Right lobe of liver (tissue), 6 donors: ENCODE results near the gene IRF2. TPM values are rescaled to one million over a fixed set of nuclear protein-coding genes. Genes with fewer than 3 reads are reported as not detected.

ENCODE experiments used
- ATAC-seq, 4 donors: fragments of 200-7000 bp; cut with Tn5 transposase; one replicate each; pipeline ENCODE4 v1.9.1; 2020; ENCODE audit warnings: mild to moderate bottlenecking in 4 of 4, moderate library complexity in 4 of 4
- DNase-seq, 3 donors: peaks; one replicate each; pipeline ENCODE4 v3.0.0-alpha.2; 2020
- H3K27ac ChIP-seq, 3 donors: fragments of 200-600 bp; one replicate each; pipeline ENCODE4 v1.8.0; 2022
- H3K27me3 ChIP-seq, 2 donors: fragments of 200-600 bp; one replicate each; pipeline ENCODE4 v1.8.0; 2022
- H3K36me3 ChIP-seq, 4 donors: fragments of 200-600 bp; sonication (generic) in 1 of 4; one replicate each; pipeline versions ENCODE4 v1.5.1 to v1.8.0; 2017 to 2022; ENCODE audit warnings: control low read depth in 1 of 4
- H3K4me1 ChIP-seq, 4 donors: fragments of 200-600 bp; sonication (generic) in 1 of 4; one replicate each; pipeline versions ENCODE4 v1.5.1 to v1.8.0; 2017 to 2022; ENCODE audit warnings: control low read depth in 1 of 4
- H3K4me3 ChIP-seq, 3 donors: fragments of 200-600 bp; one replicate each; pipeline ENCODE4 v1.8.0; 2022
- H3K9me3 ChIP-seq, 4 donors: fragments of 200-600 bp; sonication (generic) in 1 of 4; one replicate each; pipeline versions ENCODE4 v1.5.1 to v1.8.0; 2017 to 2022; ENCODE audit warnings: control low read depth in 1 of 4
- CTCF ChIP-seq, 4 donors: fragments of 200-600 bp in 3 of 4; fragments of 450-650 bp in 1 of 4; IDR thresholded peaks; one replicate each; pipeline versions ENCODE4 v1.5.1 to v1.8.0; 2016 to 2022; ENCODE audit warnings: antibody characterized with exemption in 4 of 4, mild to moderate bottlenecking in 2 of 4
- POLR2A ChIP-seq: fragments of 450-650 bp; IDR thresholded peaks from one replicate; pipeline ENCODE4 v1.6.1; 2017; ENCODE audit warnings: antibody characterized with exemption, mild to moderate bottlenecking
- WGBS: methylation state at CpG from one replicate; pipeline ENCODE4 v1.1.6; 2018; ENCODE audit warnings: low coverage, low lambda C conversion rate; ENCODE audit not compliant: insufficient coverage; ENCODE audit errors: missing lambda C conversion rate; 5-methylcytosine and 5-hydroxymethylcytosine counted together
- intact Hi-C, 2 donors: fragments of 100-400 bp; cut with DNase I; formaldehyde crosslinking; loops; one replicate each; pipeline versions ENCODE4 v1.11.2 to v1.14.1; 2022
- total RNA-seq, 6 experiments: library from RNA; depleted of rRNA in 2 of 6; stranded (reverse); fragments of >200 nt in 2 of 6; fragmentation: NEBNext Ultra II Directional in 3 of 6; extraction: Animal tissue kit (Norgen Biotek cat#: 25700) in 3 of 6; gene quantifications; one replicate each; pipeline versions ENCODE4 v1.1.0 to v1.2.4, GENCODE V29; 2016 to 2023
- donor health status: DM: no; HTN: yes; CAD: no.
- donor health status: DM: no; HTN: no; CAD: no.
- donor health status: DM: no; HTN: no; CAD: no.
- donor health status: DM: no; HTN: yes; CAD: no.
- donor health status: DM: no; HTN: yes; CAD: no.

IRF2 gene
- total RNA-seq, 6 experiments from 2014 or later, result 16.9 to 29.0 (median 21.3) TPM

- Histone ChIP-seq H3K27me3 (no peaks in the 10 kb centered on the region), H3K4me3 (no peak overlapping the region), H3K27ac (no peak overlapping the region), H3K9me3 (no peaks in the 10 kb centered on the region), H3K4me1 (no peaks in the 10 kb centered on the region), H3K36me3 (no peaks in the 10 kb centered on the region)
- TF ChIP-seq POLR2A (no peak), CTCF (IDR thresholded peaks at IDR 0.05) (no peak)
- ATAC-seq, result no peak
- intact Hi-C loops, result no loop called here
- 88% methylated on average over 5 of the region's 5 CpGs for WGBS
- no peak for DNase-seq
These were observed 36.8 kb upstream of the IRF2 start for GRCh38 chr4:184511156-184511555.

GRCh38 chr4:184510401-184510800, 36.1 kb upstream of the IRF2 start:
- intact Hi-C loops, result no loop called here
- H3K9me3 ChIP-seq, result no peaks in the 10 kb centered on the region
- H3K27ac ChIP-seq, result no peak overlapping the region
- H3K4me3 ChIP-seq, result no peak overlapping the region
- no peak for DNase-seq
- 90% methylated on average over 1 of the region's 3 CpGs for WGBS
- no peaks in the 10 kb centered on the region for H3K4me1 ChIP-seq
- TF ChIP-seq POLR2A (no peak), CTCF (IDR thresholded peaks at IDR 0.05) (no peak)
- no peaks in the 10 kb centered on the region for H3K36me3 ChIP-seq
- peak in 2 of 4 donors; percentile 48 to 51 for ATAC-seq
- no peaks in the 10 kb centered on the region for H3K27me3 ChIP-seq

GRCh38 chr4:184506527-184507121, 32.3 kb upstream of the IRF2 start:
- Histone ChIP-seq H3K36me3 (no peaks in the 10 kb centered on the region), H3K27me3 (no peaks in the 10 kb centered on the region), H3K4me1 (no peaks in the 10 kb centered on the region), H3K9me3 (no peaks in the 10 kb centered on the region), H3K4me3 (no peak overlapping the region), H3K27ac (no peak overlapping the region)
- 51% methylated on average over 4 of the region's 7 CpGs for WGBS
- DNase-seq (no peak), ATAC-seq (peak in 3 of 4 donors; percentile 30 to 41 (median 37))
- no peak for TF ChIP-seq POLR2A
- TF ChIP-seq CTCF (IDR thresholded peaks at IDR 0.05), result no peak
- intact Hi-C loops, result no loop called here

- Histone ChIP-seq H3K4me1 (no peaks in the 10 kb centered on the region), H3K4me3 (no peak overlapping the region), H3K27ac (no peak overlapping the region), H3K9me3 (no peaks in the 10 kb centered on the region), H3K27me3 (no peaks in the 10 kb centered on the region), H3K36me3 (no peaks in the 10 kb centered on the region)
- TF ChIP-seq POLR2A (no peak), CTCF (IDR thresholded peaks at IDR 0.05) (no peak)
- 64% methylated on average over 3 of the region's 11 CpGs for WGBS
- intact Hi-C loops, result no loop called here
- ATAC-seq (no peak), DNase-seq (no peak)
These were observed 30.0 kb upstream of the IRF2 start for GRCh38 chr4:184504385-184504784.
